GM12872 (cell line): ENCODE data around the gene GDPD4.

ENCODE experiments used
- CTCF ChIP-seq: IDR thresholded peaks from 3 replicates; pipeline ENCODE4 v1.5.1; 2011; ENCODE audit warnings: low read depth, mild to moderate bottlenecking, low read length, moderate library complexity; ENCODE audit not compliant: insufficient read depth

The GDPD4 gene

DNA sequence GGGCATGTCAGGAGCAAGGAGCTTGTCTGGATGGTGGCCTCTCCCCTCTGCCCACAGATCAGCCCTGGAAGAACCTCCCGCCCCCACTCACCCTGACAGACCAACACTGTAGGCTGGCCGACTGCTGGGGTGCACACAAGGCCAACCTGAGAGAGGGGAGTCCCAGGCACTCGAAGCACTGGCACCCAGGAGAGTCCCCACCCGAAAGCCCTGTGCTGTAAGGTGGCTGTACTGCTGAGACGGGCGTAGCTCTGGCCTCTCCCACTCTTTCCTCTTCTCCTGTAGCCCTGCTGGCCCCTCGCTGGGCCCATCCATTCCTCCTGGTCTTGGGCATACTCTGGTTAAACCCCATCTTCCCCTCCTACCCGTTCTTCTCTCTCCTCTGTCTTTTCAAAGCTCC is 133.7 kb downstream of the GDPD4 start:
- TF ChIP-seq CTCF: no peak

GRCh38 chr11:77167111-77167626 is 134.3 kb downstream of the GDPD4 start:
- no peak for TF ChIP-seq CTCF
